ENCODE results near the gene CNTN2.
A peak's percentile ranks its signal among the peaks of the same experiment; 100 is the strongest.

CNTN2 gene

GRCh38 chr1:205042911-205043806 lies at the start of gene CNTN2:
CNTN2 (plus strand) TSS chr1:205043212; CDS start chr1:205053186, 9,974 bp downstream.
- DNase-seq (ENCODE audit: low spot score) = peak; percentile 94

GRCh38 chr1:204994086-204994862 lies 48.7 kb upstream of the CNTN2 start:
- no peak for DNase-seq (ENCODE audit: low spot score)

DNA sequence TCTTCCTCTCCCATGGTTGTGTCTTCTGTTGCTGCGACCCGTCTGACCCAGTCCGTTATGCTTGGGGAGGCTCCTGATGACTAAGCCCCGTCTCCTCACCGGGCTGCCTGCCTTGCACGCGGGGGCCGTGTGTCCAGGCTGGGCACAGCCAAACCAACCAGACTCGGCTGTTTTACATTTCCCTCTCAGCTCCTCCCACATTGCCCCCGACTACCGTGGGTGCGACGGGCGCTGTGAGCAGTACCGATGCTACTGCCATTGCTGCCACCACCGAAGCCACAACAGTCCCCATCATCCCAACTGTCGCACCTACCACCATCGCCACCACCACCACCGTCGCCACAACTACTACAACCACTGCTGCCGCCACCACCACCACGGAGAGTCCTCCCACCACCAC lies 46.0 kb upstream of the CNTN2 start:
- no peak for DNase-seq (ENCODE audit: low spot score)

DNA sequence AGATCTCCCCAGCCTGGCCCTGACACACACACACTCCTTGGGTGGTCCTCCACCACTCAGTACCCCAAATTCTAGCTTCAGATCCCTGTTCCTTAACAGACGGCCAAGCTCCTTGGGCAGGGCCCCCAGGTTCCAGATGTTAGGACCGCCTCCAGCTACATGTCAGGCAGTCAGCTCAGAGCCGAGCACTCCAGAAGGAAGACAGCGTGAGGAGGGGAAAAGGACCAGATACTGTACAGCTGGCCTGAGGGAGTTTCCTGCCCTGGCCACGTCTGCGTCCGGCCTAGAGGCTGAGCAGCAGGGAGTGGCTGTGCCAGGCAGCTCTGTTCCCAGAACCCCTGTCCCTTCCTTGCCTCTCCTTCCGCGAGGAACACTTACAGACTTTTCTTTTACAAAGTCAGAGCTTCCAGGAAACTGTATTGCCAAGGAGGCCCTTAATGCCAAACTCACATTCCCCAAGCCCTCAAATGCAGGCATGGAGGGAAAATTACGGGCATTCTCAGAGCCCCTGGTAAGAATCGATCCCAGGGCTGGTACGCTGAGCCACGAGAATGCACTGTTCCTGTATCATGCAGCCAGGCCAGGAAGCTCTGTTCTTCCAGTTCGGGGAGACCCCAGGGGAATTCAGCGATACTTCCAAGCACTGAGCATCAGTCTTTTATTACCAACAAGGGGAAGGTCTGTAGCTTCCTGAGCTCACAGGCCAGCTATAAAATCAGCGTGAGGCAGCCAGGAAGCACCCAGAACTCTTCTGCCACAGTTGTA lies 45.2 kb upstream of the CNTN2 start:
- DNase-seq (ENCODE audit: low spot score) = no peak

- no peak for DNase-seq (ENCODE audit: low spot score)
Measured at GRCh38 chr1:205001162-205001561, 41.9 kb upstream of the CNTN2 start.

GRCh38 chr1:205002705-205003104 lies 40.3 kb upstream of the CNTN2 start:
- no peak for DNase-seq (ENCODE audit: low spot score)

DNA sequence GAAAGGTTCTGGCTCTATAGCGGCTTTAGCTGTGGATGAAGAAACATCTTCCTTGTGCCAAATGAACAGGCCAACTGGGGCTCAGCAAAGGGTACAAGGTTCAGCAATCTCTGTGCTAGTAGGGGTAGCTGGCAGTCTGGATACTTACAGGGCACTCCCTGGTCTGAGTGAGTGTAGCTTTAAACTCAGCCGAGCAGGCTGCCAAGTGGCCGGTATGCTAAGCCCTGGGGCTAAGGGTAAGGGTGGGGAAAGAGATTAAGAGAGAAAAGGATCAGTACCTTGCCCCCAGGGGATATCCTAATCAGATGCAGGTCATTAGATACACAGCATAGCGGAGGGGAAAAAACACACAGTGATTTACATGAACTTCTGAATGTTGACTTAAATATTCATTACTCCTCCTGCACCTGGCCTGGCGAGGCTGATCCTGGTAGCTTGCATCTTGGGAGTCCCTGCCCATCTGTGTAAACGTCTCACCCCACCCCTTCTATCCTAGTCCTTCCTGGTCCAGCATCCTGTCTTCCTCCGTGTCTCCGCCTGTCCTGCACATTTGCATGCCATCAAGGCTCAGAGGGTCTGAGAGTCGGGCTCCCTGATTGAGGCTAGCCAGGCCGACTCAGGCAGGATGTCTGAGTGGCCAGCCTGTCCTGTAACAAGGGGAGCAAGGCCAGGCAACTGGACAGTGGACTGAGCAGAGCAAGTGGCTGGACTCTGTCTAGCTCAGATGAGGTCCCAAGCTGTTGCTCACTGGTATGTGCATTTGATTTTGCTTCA lies 39.5 kb upstream of the CNTN2 start:
- DNase-seq (ENCODE audit: low spot score) = no peak

DNA sequence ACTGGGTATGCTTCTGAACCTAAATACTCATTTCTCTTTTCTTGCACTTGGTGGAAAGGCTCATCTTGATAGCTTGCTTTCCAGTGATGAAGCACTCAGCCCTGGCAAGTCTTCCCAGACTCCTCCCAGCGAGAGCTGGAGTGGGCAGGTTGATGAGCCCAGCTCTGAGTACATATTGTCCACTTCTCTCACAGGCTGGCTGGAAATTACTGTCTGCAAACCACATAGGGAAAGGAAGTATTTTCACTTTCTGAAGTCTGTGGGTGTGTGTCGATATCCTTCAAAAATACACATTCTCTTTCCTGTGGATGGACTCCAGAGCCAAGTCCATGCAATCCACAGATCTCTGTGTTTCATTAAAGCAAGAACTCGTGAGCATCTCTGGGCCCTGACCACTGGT lies 38.7 kb upstream of the CNTN2 start:
- DNase-seq (ENCODE audit: low spot score) = no peak

DNA sequence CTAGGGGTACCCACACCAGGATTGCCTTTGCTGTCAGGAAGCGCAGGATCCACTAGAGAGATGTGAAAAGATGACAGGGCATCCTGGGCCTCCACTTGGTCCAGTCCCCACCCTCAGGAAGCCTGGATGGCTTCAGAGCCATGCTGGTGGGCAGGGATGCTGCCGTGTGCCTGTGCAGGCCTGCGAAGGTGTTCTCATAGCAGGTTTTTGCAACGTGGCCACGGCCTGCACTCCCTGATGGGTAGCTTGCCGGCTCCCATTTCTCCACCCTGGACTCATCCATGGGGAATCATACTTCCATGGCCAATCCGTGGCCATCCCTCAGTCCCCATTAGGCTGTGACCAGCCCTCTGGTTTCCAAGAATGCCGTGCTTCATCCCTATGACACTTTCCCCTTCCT lies 34.1 kb upstream of the CNTN2 start:
- DNase-seq (ENCODE audit: low spot score) = no peak

GRCh38 chr1:205009670-205010069 lies 33.3 kb upstream of the CNTN2 start:
- DNase-seq (ENCODE audit: low spot score) = no peak

GRCh38 chr1:205012391-205013140 lies 30.4 kb upstream of the CNTN2 start:
- no peak for DNase-seq (ENCODE audit: low spot score)

- DNase-seq (ENCODE audit: low spot score) = peak; percentile 83
Measured at GRCh38 chr1:205013683-205014367, 29.2 kb upstream of the CNTN2 start.

GRCh38 chr1:205014783-205015182 lies 28.2 kb upstream of the CNTN2 start:
- no peak for DNase-seq (ENCODE audit: low spot score)

- DNase-seq (ENCODE audit: low spot score) = no peak
Measured at GRCh38 chr1:205015241-205015640, 27.8 kb upstream of the CNTN2 start.

DNA sequence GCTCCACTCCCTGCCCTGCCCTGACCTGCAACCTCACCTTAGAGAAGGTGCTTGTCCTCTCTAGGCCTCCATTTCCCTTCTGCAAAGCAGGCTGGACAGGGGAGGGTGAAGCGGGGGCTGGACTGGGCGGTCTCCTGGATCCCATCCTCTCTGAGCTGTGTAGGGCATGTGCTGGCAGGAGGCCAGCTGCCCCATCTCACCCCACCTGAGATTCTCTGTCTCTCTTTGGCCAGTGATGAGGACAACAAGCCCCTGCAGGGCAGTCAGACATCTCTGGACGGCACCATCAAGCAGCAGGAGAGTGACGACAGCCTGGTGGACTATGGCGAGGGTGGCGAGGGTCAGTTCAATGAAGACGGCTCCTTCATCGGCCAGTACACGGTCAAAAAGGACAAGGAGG lies 26.9 kb upstream of the CNTN2 start:
- DNase-seq (ENCODE audit: low spot score) = no peak

- no peak for DNase-seq (ENCODE audit: low spot score)
Measured at GRCh38 chr1:205016584-205016983, 26.4 kb upstream of the CNTN2 start.

DNA sequence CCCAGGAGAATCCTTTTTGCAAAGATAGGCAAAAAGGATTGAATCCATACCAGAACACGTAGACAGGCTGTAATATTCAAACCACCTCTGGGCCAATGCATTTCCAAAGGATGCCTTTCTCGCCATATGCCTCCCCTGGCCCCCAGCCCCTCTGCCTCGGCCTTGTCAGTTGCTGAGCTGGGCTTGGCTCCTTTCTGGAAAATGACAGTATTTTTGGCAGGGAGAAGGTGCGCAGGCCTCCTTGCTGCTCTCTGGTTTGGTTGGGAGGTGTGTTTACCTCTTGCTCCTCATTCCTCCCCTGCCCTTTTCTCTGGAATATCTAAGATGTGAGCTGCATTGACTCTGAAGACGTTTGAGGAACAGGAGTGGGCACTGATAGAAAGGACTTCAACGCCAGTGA lies 26.0 kb upstream of the CNTN2 start:
- DNase-seq (ENCODE audit: low spot score) = no peak

DNA sequence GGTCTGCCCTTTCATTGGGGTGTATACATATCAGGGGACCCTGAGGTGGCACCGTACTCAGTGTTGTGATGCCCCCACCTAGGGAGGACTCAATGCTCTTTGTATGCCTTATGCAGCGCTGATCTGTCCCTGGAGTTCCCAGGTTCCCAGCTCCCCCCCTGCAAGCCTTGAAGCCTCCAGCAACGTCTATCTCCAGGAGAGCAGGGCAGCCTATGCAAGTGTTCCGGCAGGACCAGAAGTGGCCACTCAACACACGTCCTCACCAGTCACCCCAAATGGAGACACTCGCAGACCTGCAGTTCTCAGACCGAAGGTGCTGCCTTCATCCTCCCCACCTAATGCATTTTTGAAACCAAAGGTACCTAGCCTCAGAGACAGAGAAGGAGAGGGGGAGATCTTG lies 25.2 kb upstream of the CNTN2 start:
- no peak for DNase-seq (ENCODE audit: low spot score)

DNA sequence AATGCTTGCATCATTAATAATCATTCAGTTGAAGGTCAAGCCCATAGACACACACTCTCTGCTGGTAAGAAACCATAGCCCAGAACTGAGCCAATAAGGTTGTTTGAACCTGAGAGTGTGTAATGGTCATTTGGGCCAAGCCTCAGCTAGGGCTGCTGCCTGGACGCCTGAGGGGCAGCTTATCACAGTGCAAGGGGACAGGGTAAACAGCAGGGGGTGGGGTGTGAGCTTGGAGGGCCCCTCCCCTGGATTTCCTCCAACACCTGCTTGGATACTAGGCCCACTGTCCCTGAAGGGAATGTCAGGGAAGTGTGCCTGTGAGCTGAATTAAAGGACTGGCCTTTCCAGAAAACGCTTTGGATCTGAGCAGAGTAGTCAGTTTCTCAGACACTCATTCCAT lies 24.6 kb upstream of the CNTN2 start:
- no peak for DNase-seq (ENCODE audit: low spot score)

- no peak for DNase-seq (ENCODE audit: low spot score)
Measured at GRCh38 chr1:205020466-205020865, 22.5 kb upstream of the CNTN2 start.

Data from globus pallidus (tissue), 1 donor.